SH-SY5Y (cell line): Measurements from ENCODE around the gene B3GNT3.

ENCODE experiments used
- GATA2 ChIP-seq: IDR thresholded peaks from 2 replicates; pipeline ENCODE4 v1.6.1; 2011; ENCODE audit warnings: mild to moderate bottlenecking, low read depth, low read length
- GATA3 ChIP-seq: IDR thresholded peaks from 2 replicates; pipeline ENCODE4 v1.6.1; 2011; ENCODE audit warnings: low read depth, mild to moderate bottlenecking, low read length, moderate library complexity

- TF ChIP-seq GATA3 (no peak), GATA2 (no peak)
Measured at GRCh38 chr19:17843292-17843827, 48.4 kb downstream of the B3GNT3 start.
